GM19452 (cell line): ENCODE results near the gene CAMK1D.

Experiments used
- ATAC-seq: cut with Tn5 transposase; IDR thresholded peaks from one replicate; pipeline ENCODE4 v1.9.1; 2021; ENCODE audit not compliant: unreplicated experiment

CAMK1D gene

DNA sequence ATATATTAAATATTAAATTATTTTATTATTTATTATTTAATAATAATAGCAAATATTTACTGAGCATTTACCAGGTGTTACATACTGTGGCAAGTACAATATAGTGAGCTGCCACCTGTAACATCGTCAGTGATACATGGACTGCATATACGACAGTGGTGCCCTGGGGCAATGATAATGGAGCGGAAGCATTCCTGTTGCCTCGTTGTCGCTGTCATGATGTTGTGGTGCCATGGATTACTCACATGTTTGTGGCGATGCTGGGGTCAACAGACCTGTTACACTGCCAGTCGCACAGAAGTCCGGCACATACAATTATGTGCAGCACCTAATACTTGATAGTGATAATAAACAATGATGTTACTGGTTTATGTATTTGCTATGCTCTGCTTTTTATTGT is 20.6 kb downstream of the CAMK1D start:
- no peak for ATAC-seq

GRCh38 chr10:12372846-12373245 is 23.5 kb downstream of the CAMK1D start:
- no peak for ATAC-seq

DNA sequence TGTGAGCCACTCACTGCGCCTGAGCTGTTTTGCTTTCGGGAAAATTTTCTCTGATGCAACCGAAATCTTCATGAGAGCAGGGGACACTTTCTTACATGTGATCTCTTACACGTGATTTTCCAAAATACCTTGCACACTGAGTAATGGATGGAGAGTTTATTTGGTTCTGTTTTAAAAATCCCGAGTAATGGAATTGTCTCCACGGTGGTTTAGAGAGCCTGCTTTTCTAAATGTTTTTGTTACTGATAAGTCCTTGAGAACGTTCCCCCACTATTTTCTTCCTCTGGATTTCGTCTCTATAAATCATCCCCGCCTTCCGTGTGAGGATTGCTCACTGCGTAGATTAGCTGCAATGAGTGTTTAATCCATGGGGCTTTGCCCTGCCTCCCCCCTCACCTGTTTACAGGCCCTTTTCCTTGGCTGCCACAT is 25.7 kb downstream of the CAMK1D start:
- no peak for ATAC-seq

DNA sequence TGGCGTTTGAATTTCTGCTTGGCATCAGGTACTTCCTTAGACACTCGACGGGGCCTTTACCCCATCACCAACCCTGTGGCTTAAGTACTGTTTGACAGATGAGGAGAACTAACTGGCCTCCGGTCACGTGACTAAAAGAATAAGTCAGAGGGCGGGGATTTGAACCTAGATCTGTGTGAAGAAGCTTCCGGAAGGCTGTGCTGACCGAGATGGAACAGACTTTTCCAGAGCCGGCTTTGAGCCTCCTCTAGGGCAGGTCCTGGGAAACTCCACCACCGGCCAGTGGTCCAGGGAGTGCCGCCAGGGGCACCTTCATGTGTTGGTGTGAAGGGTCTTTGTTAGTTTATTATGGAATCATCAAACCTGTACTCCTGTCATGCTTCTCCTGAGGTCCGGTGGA is 26.9 kb downstream of the CAMK1D start:
- ATAC-seq, result no peak

DNA sequence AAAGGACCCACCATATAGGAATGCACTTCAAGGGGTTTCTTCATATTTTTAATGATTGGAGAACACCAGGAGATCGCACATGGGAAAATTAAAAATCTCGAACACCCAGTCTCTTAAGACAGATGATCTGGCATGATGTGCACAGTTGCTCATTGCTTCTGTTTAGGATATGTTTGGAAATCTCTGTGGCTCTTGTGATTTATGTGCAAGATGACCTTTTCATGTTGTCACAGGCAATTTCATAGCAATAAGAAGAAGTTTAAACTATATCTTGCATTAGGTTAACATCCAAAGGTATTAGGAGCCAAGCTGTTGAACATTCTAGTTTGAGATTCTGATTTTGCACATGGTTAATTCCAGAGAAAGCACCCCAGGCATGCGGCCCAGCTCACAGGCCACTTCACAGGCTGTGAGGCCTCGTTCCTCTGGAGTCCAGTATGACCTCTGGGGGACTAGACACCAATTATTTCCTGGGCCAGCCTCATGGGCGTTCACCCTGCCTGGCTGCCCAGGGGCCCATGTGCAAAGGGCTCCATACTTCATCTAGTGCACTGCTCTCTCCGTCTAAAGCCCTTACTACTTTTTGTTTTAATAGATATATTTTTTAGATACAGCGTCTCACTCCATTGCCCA is 28.4 kb downstream of the CAMK1D start:
- no peak for ATAC-seq

GRCh38 chr10:12380999-12381398 is 31.7 kb downstream of the CAMK1D start:
- ATAC-seq, result no peak

- no peak for ATAC-seq
Observed at GRCh38 chr10:12381536-12382156, 32.3 kb downstream of the CAMK1D start.

- no peak for ATAC-seq
Observed at GRCh38 chr10:12382157-12382548, 32.8 kb downstream of the CAMK1D start.

DNA sequence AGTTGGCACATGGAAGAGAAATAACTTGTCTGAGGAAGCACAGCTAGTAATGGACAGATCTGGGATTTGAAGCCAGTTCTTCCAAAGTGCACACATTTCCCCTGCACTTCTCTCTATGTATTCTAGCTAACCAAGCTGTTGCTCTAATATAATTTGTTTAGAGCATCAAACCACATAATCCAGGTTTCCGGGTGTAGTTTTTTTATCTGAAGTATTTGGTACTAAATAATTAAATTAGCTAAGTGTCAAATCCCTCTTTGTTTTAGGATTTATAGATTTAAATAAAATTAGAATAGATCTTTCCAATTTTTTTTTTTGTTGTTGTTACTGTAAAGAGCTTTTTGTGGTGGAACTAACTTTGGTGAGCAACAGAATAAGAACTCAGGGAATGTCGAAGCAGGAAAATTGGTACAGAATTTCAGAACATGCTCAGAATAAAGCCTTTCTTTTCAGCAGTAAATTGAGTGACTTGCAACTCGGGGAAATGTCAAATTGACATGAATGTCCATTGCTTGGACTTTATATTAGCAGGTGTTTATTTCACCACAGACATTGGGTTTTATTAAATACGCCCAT is 33.7 kb downstream of the CAMK1D start:
- no peak for ATAC-seq

DNA sequence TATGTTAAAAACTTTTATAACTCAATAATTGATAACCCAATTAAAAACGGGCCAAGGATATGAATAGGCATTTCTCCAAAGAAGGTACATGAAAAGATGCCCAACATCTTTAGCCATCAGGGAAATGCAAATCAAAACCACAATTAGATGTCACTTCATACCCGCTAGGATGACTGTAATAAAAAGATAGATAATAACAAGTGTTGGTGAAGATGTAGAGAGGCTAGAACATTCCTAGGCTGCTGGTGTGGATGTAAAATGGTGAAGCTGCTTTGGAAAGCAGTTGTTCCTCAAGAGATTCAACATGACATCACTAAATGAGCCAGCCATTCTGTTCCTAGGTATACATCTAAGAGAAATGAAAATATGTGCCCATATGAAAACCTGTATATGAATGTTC is 35.6 kb downstream of the CAMK1D start:
- ATAC-seq, result no peak

DNA sequence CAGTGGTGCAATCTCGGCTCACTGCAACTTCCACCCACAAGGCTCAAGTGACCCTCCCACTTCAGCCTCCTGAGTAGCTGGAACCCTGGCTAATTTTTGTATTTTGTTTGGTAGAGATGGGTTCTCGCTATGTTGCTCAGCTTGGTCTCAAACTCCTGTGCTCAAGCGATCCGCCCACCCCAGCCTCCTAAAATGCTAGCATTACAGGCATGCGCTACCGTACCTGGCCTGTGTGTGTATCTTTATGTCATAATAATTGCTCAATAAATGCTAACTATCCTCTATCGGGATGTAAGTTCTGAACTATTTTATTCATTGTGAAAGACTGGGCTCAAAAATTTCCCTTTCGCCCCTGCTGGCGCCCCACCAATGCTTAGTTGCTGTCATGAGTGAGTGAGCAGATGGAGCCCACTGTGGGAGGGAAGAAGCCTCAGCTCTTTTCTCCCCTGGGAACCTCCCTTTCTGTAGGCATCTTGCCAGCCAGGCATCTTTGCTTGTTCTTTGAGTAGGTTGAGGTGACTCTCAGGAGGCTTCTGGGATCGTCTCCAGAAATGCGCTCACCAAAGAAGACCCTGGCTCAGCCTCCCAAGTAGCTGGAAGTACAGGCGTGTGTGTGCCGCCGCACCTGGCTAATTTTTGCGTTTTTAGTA is 38.3 kb downstream of the CAMK1D start:
- ATAC-seq, result no peak

DNA sequence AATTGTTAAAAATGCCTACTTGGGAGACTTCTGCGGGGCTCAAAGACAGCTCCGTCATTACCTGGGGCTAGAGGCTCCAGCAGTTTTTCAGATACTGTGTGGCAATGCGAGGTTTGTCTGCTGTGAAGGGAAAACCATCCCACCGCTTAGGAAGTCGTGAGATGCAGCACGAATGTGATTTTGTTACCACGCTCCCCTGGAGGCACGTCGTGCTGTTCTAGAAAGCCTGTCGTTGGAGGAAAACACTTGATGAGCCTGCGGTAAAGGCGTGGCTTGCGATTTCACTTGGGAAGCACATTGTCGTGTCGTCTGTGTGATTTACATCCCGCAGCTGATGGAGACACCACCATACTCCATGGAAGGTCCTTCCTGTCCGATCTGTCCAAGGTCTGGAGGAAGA is 39.3 kb downstream of the CAMK1D start:
- ATAC-seq, result no peak

GRCh38 chr10:12389154-12389734 is 39.9 kb downstream of the CAMK1D start:
- ATAC-seq, result no peak

DNA sequence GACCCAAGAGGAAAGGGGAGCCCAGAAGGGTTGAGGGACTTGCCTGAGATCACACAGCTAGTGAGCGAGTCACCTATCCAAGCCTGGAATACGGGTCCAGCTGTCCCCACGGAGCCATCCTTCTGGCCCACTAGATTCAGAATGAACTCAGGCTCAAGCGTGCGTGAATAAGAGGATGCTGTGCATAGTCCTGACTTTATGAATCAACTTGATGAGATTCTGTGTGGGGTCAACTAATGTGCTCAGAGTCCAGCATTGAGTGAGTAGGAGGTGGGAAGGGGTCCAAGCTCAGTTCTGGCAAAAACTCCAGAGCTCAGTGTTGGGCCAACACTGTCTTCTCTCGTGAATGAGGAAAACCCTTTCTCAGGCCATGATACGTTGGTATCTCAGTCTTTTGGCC is 41.4 kb downstream of the CAMK1D start:
- no peak for ATAC-seq

DNA sequence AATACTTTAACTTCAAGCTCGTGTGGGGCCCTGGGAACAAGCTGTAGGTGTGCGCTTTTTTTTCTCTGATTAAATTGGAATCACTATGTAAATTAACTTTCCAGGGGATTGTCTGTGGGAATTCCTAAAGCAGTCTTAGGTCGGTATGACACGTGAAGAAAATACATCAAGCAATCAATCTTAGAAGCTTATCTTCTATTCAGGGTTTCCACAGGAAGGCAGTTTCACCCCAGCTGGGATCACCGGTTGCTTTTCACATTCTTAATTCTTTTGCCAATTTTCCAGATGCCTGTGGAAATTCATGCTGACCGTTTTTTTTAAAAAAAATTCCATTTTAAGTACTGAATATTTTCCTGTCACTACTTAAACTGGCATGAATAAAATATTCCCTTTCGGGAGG is 41.9 kb downstream of the CAMK1D start:
- ATAC-seq, result no peak

GRCh38 chr10:12393831-12394230 is 44.5 kb downstream of the CAMK1D start:
- ATAC-seq, result no peak

DNA sequence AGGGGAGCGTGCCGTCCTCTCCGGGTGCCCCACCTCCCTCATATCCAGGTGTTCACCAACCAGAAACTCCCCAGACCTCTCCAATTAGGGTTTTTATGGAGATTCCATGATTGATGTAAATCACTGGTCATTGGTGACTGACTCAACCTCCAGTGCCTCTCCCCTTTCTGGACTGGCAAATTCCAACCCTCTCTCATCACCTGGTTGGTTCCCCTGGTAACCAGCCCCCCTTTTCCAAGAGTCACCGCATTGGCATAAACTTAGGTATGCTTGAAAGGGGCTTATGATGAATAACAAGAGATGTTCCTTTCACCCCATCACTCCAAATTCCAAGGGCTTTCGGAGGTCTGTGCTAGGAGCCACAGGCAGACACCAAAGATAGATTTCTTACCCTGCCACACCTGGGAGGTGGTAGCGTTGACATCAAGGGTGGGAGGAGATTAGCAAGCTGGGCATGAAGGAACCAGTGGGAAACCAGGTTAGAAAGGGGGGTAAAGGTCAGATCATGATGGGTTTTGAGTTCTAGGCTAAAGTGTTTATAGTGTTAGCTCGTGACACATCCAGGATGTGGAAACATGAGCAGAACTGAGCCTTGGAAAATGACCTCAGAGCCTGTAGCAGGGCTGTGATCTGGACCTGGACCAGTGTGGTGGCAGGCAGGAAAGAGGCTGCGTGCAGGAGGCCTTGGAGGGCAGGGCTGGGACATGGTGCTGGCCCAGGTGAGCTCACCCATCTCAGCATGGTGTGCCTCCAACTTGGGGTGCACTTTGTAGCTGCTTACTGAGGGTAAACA is 45.1 kb downstream of the CAMK1D start:
- ATAC-seq, result no peak

DNA sequence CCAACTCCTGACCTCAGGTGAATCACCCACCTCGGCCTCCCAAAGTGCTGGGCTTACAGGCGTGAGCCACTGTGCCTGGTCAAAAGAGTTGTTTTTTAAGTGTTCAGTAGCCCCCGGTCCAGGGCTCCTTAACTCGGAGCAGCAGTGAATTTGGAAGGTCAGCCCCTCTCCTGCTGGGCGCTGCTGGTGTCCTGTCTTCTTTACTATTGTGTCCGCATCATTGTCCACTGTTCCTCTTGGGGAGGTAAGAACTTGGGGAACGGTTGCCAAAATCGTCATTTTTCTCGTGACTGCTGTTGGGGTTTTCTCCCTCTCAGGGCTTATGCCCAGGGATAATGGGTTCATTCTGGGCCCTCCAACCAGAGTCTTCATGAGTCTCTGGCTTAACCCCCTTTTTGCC is 46.7 kb downstream of the CAMK1D start:
- ATAC-seq, result no peak

- ATAC-seq, result no peak
Observed at GRCh38 chr10:12396567-12396966, 47.2 kb downstream of the CAMK1D start.

DNA sequence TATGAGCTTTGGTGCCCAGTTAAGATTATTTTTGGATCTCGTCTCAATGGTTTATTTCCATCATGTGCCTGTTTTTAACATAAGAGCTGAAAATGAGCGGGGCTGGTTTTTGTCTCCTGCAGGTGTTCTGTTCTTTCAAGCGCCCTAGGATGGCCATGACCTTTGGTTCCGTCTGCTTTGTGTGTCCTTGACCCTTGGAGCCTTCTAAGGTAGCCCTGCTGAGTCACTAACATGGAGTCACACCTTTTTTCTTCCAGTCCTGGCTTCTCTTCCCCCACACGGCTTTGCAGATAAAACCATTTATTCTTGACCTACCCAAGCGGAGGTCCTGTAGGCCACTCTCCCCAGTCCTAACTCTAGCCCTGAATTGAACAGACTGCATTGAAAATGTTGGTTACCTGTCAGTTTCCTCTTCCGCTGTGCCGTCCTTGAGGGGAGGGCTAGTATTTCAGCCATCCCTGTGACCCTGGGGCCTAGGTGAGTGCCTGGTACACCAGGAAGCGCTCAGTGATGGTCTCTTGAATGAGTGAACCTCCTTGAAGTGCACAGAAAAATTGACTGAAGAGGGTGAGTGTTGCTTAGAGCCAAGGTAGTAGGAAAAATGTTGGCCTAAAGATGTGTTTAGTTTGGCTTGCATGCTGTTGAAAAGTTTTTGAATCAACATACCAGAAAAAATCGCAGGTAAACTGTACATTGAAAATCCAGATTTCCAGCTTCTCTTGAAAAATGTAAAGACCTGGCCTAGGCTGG is 48.0 kb downstream of the CAMK1D start:
- ATAC-seq, result no peak
